Glutamatergic neuron (in vitro differentiated cells): Measurements from ENCODE around the gene SMG5. TPM values are rescaled to one million over a fixed set of nuclear protein-coding genes. Genes with fewer than 3 reads are reported as not detected.

ENCODE experiments used
- DNase-seq: peaks from one replicate; pipeline ENCODE4 v3.0.0; 2022
- H3K27ac Mint-ChIP-seq: one replicate; pipeline ENCODE4 v1.8.0; 2020; ENCODE audit warnings: mild to moderate bottlenecking, mixed read lengths, inconsistent platforms; ENCODE audit not compliant: unreplicated experiment
- H3K27me3 Mint-ChIP-seq: one replicate; pipeline ENCODE4 v1.8.0; 2020; ENCODE audit warnings: mild to moderate bottlenecking, moderate library complexity, mixed read lengths, inconsistent platforms; ENCODE audit not compliant: unreplicated experiment
- H3K36me3 Mint-ChIP-seq: one replicate; pipeline ENCODE4 v1.8.0; 2020; ENCODE audit warnings: mild to moderate bottlenecking, mixed read lengths, inconsistent platforms; ENCODE audit not compliant: unreplicated experiment
- H3K4me1 Mint-ChIP-seq: one replicate; pipeline ENCODE4 v1.8.0; 2020; ENCODE audit warnings: mild to moderate bottlenecking, low read depth, mixed read lengths, inconsistent platforms; ENCODE audit not compliant: unreplicated experiment
- H3K4me3 Mint-ChIP-seq: one replicate; pipeline ENCODE4 v1.8.0; 2020; ENCODE audit warnings: mild to moderate bottlenecking, mixed read lengths, inconsistent platforms; ENCODE audit not compliant: unreplicated experiment
- H3K9me3 Mint-ChIP-seq: one replicate; pipeline ENCODE4 v1.8.0; 2020; ENCODE audit warnings: mild to moderate bottlenecking, moderate library complexity, mixed read lengths, inconsistent platforms; ENCODE audit not compliant: unreplicated experiment
- CTCF ChIP-seq: fragments of 200-600 bp; sonication (generic); IDR thresholded peaks from one replicate; pipeline ENCODE4 v1.5.0; 2021; ENCODE audit not compliant: partially characterized antibody, unreplicated experiment
- total RNA-seq: library from RNA; stranded (reverse); fragmentation: NEBNext Ultra II Directional; extraction: Animal tissue kit (Norgen Biotek cat#: 25700); gene quantifications from one replicate; pipeline ENCODE4 v1.2.1, GENCODE V29; 2021; ENCODE audit not compliant: unreplicated experiment

Gene SMG5
- total RNA-seq, 1 donor from 2014 or later, result 86.6 TPM

GRCh38 chr1:156204686-156205085, 77.9 kb downstream of the SMG5 start:
- Mint-ChIP-seq H3K27me3 (no peaks in the 10 kb centered on the region), H3K36me3 (peaks cover 4% of the 10 kb centered on the region), H3K27ac (no peak overlapping the region), H3K9me3 (no peaks in the 10 kb centered on the region), H3K4me3 (no peak overlapping the region), H3K4me1 (no peaks in the 10 kb centered on the region)
- TF ChIP-seq CTCF, result no peak
- DNase-seq, result no peak

DNA sequence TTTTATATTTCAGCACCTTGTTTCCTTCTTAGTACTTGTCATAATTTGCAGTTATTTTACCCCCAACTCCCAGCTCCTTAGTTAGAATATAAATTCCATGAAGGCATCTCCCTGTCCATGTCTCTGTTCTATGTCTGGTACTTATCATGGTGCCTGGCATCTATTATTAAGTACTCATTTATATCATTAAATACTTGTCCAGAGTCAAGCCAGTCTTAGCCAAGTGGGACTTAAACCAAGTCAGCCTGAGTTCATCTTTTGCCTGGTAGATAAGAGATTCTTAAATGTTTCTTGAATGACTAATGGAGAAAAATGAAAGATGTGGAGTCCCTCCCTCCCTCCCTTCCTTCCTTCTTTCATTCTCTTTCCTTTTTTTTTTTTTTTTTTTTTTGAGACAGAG, 79.3 kb downstream of the SMG5 start:
- H3K36me3 Mint-ChIP-seq, result peaks cover 4% of the 10 kb centered on the region
- no peak for TF ChIP-seq CTCF
- no peaks in the 10 kb centered on the region for H3K27me3 Mint-ChIP-seq

GRCh38 chr1:156200044-156200443, 82.6 kb downstream of the SMG5 start:
- Mint-ChIP-seq H3K27me3 (no peaks in the 10 kb centered on the region), H3K4me1 (peaks cover 11% of the 10 kb centered on the region), H3K36me3 (no peaks in the 10 kb centered on the region), H3K9me3 (no peaks in the 10 kb centered on the region), H3K27ac (no peak overlapping the region), H3K4me3 (no peak overlapping the region)
- no peak for TF ChIP-seq CTCF
- DNase-seq, result no peak

More for the DNA sequence above, 79.3 kb downstream of the SMG5 start:
- H3K4me1 Mint-ChIP-seq, result no peaks in the 10 kb centered on the region
- DNase-seq, result no peak
- no peak overlapping the region for H3K4me3 Mint-ChIP-seq
- no peaks in the 10 kb centered on the region for H3K9me3 Mint-ChIP-seq
- no peak overlapping the region for H3K27ac Mint-ChIP-seq

Other genes starting within 250 kb of the SMG5 start
- 52.4 TPM for gene UBQLN4, start 229.0 kb downstream of the SMG5 start, total RNA-seq
- gene LAMTOR2, start 228.0 kb downstream of the SMG5 start, total RNA-seq, result 47.0 TPM
- gene RAB25, start 221.7 kb downstream of the SMG5 start, total RNA-seq, result not detected
- 114 TPM for gene MEX3A, start 200.4 kb downstream of the SMG5 start, total RNA-seq
- 47.7 TPM for gene LMNA, start 168.1 kb downstream of the SMG5 start, total RNA-seq
- gene SEMA4A, start 129.2 kb downstream of the SMG5 start, total RNA-seq, result 4.0 TPM
- 66.0 TPM for gene SLC25A44, start 88.7 kb downstream of the SMG5 start, total RNA-seq
- gene PMF1, start 69.8 kb downstream of the SMG5 start, total RNA-seq, result 31.6 TPM
- not detected for gene BGLAP, start 40.6 kb downstream of the SMG5 start, total RNA-seq
- gene PAQR6, start 34.8 kb downstream of the SMG5 start, total RNA-seq, result 10.8 TPM
- gene TMEM79, start 1.5 kb upstream of the SMG5 start, total RNA-seq, result 2.4 TPM
- 35.4 TPM for gene GLMP, start 12.9 kb upstream of the SMG5 start, total RNA-seq
- not detected for gene VHLL, start 16.5 kb upstream of the SMG5 start, total RNA-seq
- 347 TPM for gene CCT3, start 55.5 kb upstream of the SMG5 start, total RNA-seq
- not detected for gene TSACC, start 55.7 kb upstream of the SMG5 start, total RNA-seq
- gene RHBG, start 86.4 kb upstream of the SMG5 start, total RNA-seq, result not detected
- 50.0 TPM for gene MEF2D, start 217.9 kb upstream of the SMG5 start, total RNA-seq